Inflammatory macrophage (primary cell): ENCODE results near the gene GGTLC3.
"Not testable (repeated sequence)": the region's sequence is repeated elsewhere in the genome, so short reads cannot be mapped to it uniquely, and the experiment has no call there.

Experiments
- DNase-seq, 2 donors: peaks; one replicate each; pipeline ENCODE4 v3.0.0-alpha.2; 2020 to 2022

The GGTLC3 gene

DNA sequence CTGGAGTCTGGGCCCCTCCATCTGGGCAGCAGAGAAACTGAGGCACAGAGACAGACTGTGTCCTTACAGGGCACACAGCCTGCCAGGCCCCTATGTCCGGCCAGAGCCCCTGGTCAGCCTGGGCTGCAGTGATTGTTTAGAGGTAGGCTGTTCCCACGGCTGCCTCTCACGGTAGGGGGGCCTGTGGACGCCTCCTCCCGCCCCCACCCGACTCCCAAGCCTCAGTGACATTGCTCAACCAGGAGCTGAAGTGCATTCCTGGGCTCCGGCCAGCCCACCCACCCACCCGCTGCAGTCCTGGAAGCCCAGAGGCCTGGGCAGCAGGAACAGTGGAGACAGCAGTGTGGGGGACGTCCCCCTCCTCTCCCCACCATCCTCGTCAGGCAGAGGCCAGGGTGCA lies 4.5 kb downstream of the GGTLC3 start:
- not testable (repeated sequence) for DNase-seq

DNA sequence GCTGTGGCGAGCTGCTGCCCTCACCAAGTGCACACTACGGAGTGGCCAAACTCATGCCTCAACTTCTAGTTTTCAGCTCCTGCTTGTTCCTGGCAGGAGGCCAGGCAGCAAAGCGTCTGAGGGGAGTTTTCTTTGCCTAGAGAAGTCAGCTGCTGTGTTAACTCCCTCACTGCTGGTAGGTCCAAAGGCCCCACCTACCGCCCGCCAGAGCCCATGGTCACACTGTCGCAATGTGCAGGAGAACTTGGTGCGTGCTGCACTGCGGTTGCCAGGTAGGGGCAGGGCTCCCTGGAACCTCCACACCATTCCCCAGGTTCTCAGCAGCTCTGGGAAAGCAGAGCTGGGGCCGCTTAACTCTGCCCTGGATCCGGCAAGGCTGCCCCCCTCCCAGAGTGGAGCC lies 5.6 kb downstream of the GGTLC3 start:
- DNase-seq: not testable (repeated sequence)

DNA sequence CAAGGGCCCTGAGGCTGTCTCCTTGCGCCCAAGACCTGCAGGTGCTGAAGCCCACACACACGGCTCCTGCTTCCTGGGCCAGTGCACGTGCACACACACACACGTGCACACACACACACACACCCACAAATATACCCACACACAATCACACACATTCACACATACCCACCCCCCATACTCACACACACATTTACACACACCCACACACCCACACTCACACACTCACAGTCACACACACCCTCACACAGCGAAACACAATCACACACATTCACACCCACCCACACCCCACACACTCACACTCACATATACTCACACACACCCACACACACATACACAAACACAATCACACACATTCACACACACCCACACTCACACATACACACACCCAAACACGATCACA lies 6.6 kb downstream of the GGTLC3 start:
- not testable (repeated sequence) for DNase-seq

DNA sequence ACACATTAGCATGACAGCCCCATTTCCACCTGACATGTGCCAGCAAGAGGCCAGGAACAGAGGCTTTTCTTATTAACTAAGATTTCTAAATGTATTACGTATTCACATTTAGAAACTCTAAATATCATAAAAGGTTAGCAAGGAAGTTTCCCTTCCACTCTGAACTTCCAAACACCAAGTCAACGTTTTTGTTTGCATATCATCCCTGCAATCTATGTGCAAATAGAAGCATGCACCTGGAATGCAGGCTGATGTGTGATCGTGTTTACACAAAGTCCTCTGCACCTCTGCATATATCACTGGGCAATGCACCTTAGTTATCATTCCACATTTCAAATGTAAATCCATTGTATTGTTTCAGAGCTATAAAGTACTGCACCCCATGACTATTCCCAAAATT lies 21.7 kb downstream of the GGTLC3 start:
- DNase-seq: not testable (repeated sequence)
